H9 (cell line): ENCODE results near the gene VWC2L. TPM values are rescaled to one million over a fixed set of nuclear protein-coding genes. Genes with fewer than 3 reads are reported as not detected.
A peak's percentile ranks its signal among the peaks of the same experiment; 100 is the strongest.

Experiments
- DNase-seq: peaks from one replicate; pipeline ENCODE4 v3.0.0-alpha.2; 2017
- H2AFZ ChIP-seq: one replicate; pipeline ENCODE4 v1.6.1; 2013; ENCODE audit warnings: mild to moderate bottlenecking, low read length, control low read depth, moderate library complexity
- H2AK5ac ChIP-seq: 2 replicates; pipeline ENCODE4 v1.6.1; 2013; ENCODE audit warnings: low read length, control low read depth, mixed read lengths; ENCODE audit not compliant: insufficient read length
- H2BK120ac ChIP-seq: one replicate; pipeline ENCODE4 v1.6.1; 2013; ENCODE audit warnings: low read depth, mild to moderate bottlenecking, low read length, control low read depth, inconsistent platforms; ENCODE audit not compliant: poor library complexity, severe bottlenecking
- H2BK12ac ChIP-seq: 2 replicates; pipeline ENCODE4 v1.6.1; 2013; ENCODE audit warnings: low read length, control low read depth, mixed read lengths, low read depth; ENCODE audit not compliant: insufficient read length
- H2BK15ac ChIP-seq: 2 replicates; pipeline ENCODE4 v1.6.1; 2013; ENCODE audit warnings: low read depth, low read length, control low read depth
- H2BK20ac ChIP-seq: one replicate; pipeline ENCODE4 v1.6.1; 2013; ENCODE audit warnings: low read depth, mild to moderate bottlenecking, low read length, control low read depth, inconsistent platforms; ENCODE audit not compliant: poor library complexity, severe bottlenecking
- H2BK5ac ChIP-seq: 2 replicates; pipeline ENCODE4 v1.6.1; 2013; ENCODE audit warnings: low read length, control low read depth, mixed read lengths; ENCODE audit not compliant: insufficient read length
- H3K14ac ChIP-seq: 2 replicates; pipeline ENCODE4 v1.6.1; 2013; ENCODE audit warnings: low read length, control low read depth; ENCODE audit not compliant: insufficient read depth
- H3K18ac ChIP-seq: 2 replicates; pipeline ENCODE4 v1.6.1; 2013; ENCODE audit warnings: low read depth, mild to moderate bottlenecking, mixed read lengths, low read length, control low read depth; ENCODE audit not compliant: insufficient read length
- H3K23ac ChIP-seq: 2 replicates; pipeline ENCODE4 v1.6.1; 2013; ENCODE audit warnings: low read length, control low read depth, mixed read lengths, low read depth; ENCODE audit not compliant: insufficient read length
- H3K23me2 ChIP-seq: 2 replicates; pipeline ENCODE4 v1.6.1; 2013; ENCODE audit warnings: low read depth, mild to moderate bottlenecking, mixed read lengths, low read length, control low read depth; ENCODE audit not compliant: insufficient read length, poor library complexity, severe bottlenecking
- H3K27ac ChIP-seq: 2 replicates; pipeline ENCODE4 v1.5.1; 2013; ENCODE audit warnings: low read length, control low read depth, mixed read lengths, low read depth; ENCODE audit not compliant: insufficient read length
- H3K27me3 ChIP-seq: 2 replicates; pipeline ENCODE4 v1.6.1; 2013; ENCODE audit warnings: low read length, control low read depth, inconsistent platforms; ENCODE audit not compliant: insufficient read depth
- H3K4ac ChIP-seq: 2 replicates; pipeline ENCODE4 v1.6.1; 2013; ENCODE audit warnings: low read depth, mild to moderate bottlenecking, control low read depth, inconsistent platforms, low read length, moderate library complexity
- H3K4me1 ChIP-seq: 2 replicates; pipeline ENCODE4 v1.6.1; 2013; ENCODE audit warnings: low read length, control low read depth, inconsistent platforms; ENCODE audit not compliant: insufficient read depth
- H3K4me2 ChIP-seq: 2 replicates; pipeline ENCODE4 v1.6.1; 2013; ENCODE audit warnings: low read length, control low read depth, mixed read lengths; ENCODE audit not compliant: insufficient read length, insufficient read depth
- H3K56ac ChIP-seq: 2 replicates; pipeline ENCODE4 v1.6.1; 2013; ENCODE audit warnings: low read depth, mild to moderate bottlenecking, mixed read lengths, low read length, control low read depth; ENCODE audit not compliant: insufficient read length
- H3K79me1 ChIP-seq: 2 replicates; pipeline ENCODE4 v1.6.1; 2013; ENCODE audit warnings: low read depth, mild to moderate bottlenecking, moderate library complexity, low read length, control low read depth, inconsistent platforms; ENCODE audit not compliant: insufficient read depth, poor library complexity, severe bottlenecking
- H3K79me2 ChIP-seq: 2 replicates; pipeline ENCODE4 v1.6.1; 2013; ENCODE audit warnings: low read length, control low read depth, inconsistent platforms; ENCODE audit not compliant: insufficient read depth
- H3K9ac ChIP-seq: 2 replicates; pipeline ENCODE4 v1.6.1; 2013; ENCODE audit warnings: low read length, control low read depth, mixed read lengths; ENCODE audit not compliant: insufficient read length; ENCODE audit errors: extremely low read depth
- H3K9me3 ChIP-seq: one replicate; pipeline ENCODE4 v1.6.1; 2013; ENCODE audit warnings: low read depth, low read length, inconsistent platforms; ENCODE audit not compliant: control insufficient read depth
- H3T11ph ChIP-seq: one replicate; pipeline ENCODE4 v1.6.1; 2013; ENCODE audit warnings: mild to moderate bottlenecking, low read length, control low read depth, inconsistent platforms
- H4K20me1 ChIP-seq: one replicate; pipeline ENCODE4 v1.6.1; 2013; ENCODE audit not compliant: control insufficient read depth, insufficient read length, insufficient read depth
- H4K5ac ChIP-seq: 2 replicates; pipeline ENCODE4 v1.6.1; 2013; ENCODE audit warnings: low read depth, mild to moderate bottlenecking, mixed read lengths, low read length, control low read depth; ENCODE audit not compliant: insufficient read length
- H4K8ac ChIP-seq: replicated peaks from 2 replicates; pipeline ENCODE4 v1.6.1; 2013; ENCODE audit warnings: low read length, control low read depth, mixed read lengths, low read depth; ENCODE audit not compliant: insufficient read length
- H4K91ac ChIP-seq: 2 replicates; pipeline ENCODE4 v1.6.1; 2013; ENCODE audit warnings: low read depth, mild to moderate bottlenecking, moderate library complexity, mixed read lengths, low read length, control low read depth; ENCODE audit not compliant: insufficient read length
- H3K27ac Mint-ChIP-seq, 3 experiments: 2 replicates in 2 of 3; 3 replicates in 1 of 3; pipeline ENCODE4 v1.8.0; 2020 to 2021; ENCODE audit warnings: mixed read lengths in 3 of 3, mild to moderate bottlenecking in 1 of 3, moderate library complexity in 1 of 3
- H3K27me3 Mint-ChIP-seq: 2 replicates; pipeline ENCODE4 v1.8.0; 2021; ENCODE audit warnings: low read depth, mild to moderate bottlenecking, moderate library complexity, mixed read lengths
- H3K36me3 Mint-ChIP-seq, 3 experiments: 2 replicates in 2 of 3; 3 replicates in 1 of 3; pipeline ENCODE4 v1.8.0; 2020 to 2021; ENCODE audit warnings: low read depth in 3 of 3, mixed read lengths in 3 of 3; ENCODE audit not compliant: insufficient read depth in 1 of 3
- H3K4me1 Mint-ChIP-seq, 2 experiments: 2 replicates each; pipeline ENCODE4 v1.8.0; 2020; ENCODE audit warnings: mixed read lengths in 2 of 2
- H3K4me3 Mint-ChIP-seq, 2 experiments: 2 replicates in 1 of 2; 3 replicates in 1 of 2; pipeline ENCODE4 v1.8.0; 2020 to 2021; ENCODE audit warnings: mild to moderate bottlenecking in 2 of 2, mixed read lengths in 2 of 2, moderate library complexity in 1 of 2
- H3K9me3 Mint-ChIP-seq, 2 experiments: 2 replicates in 1 of 2; 3 replicates in 1 of 2; pipeline ENCODE4 v1.8.0; 2020; ENCODE audit warnings: mild to moderate bottlenecking in 2 of 2, mixed read lengths in 2 of 2, moderate library complexity in 1 of 2
- CTCF ChIP-seq: fragments of 200-600 bp; sonication (generic); conservative IDR thresholded peaks from 3 replicates; pipeline ENCODE4 v1.8.0; 2021; ENCODE audit warnings: antibody characterized with exemption, mild to moderate bottlenecking
- WGBS: extraction: QIAGEN DNeasy Blood & Tissue Kit; methylation state at CpG from one replicate; pipeline ENCODE4 v1.1.7; 2013; ENCODE audit warnings: missing lambda C conversion rate, low lambda C conversion rate, mixed read lengths; ENCODE audit not compliant: insufficient read length; ENCODE audit errors: extremely low coverage; 5-methylcytosine and 5-hydroxymethylcytosine counted together
- total RNA-seq: library from RNA; stranded (reverse); gene quantifications from 2 replicates; pipeline ENCODE4 v1.2.1, GENCODE V29; 2021

The VWC2L gene
- total RNA-seq, 1 experiment from 2014 or later: not detected

- H3K23me2 ChIP-seq: no peaks in the 10 kb centered on the region
- no peaks in the 10 kb centered on the region for H3K36me3 Mint-ChIP-seq
- H2BK15ac ChIP-seq: no peak overlapping the region
- H4K20me1 ChIP-seq: no peaks in the 10 kb centered on the region
- H3K4ac ChIP-seq: no peak overlapping the region
- H3K4me2 ChIP-seq: no peak overlapping the region
- no peak overlapping the region for H3T11ph ChIP-seq
- H3K14ac ChIP-seq: no peak overlapping the region
- no peak overlapping the region for H3K9ac ChIP-seq
- H3K27ac ChIP-seq: no peak overlapping the region
- no peak overlapping the region for H2BK120ac ChIP-seq
- H3K9me3 ChIP-seq: no peaks in the 10 kb centered on the region
- no peak overlapping the region for H4K8ac ChIP-seq
- no peak overlapping the region for H3K23ac ChIP-seq
- H2AK5ac ChIP-seq: no peak overlapping the region
- no peak overlapping the region for H2BK5ac ChIP-seq
- no peaks in the 10 kb centered on the region for H3K4me1 ChIP-seq
- peaks cover 5 to 6% of the 10 kb centered on the region in 2 experiments; a peak in 3 of 4 replicates for H3K4me1 Mint-ChIP-seq
- no peak overlapping the region for H2BK20ac ChIP-seq
- no peak overlapping the region for H4K91ac ChIP-seq
- H3K18ac ChIP-seq: no peak overlapping the region
- peak overlapping the region in 1 of 3 experiments; percentile 74; a peak in 1 of 7 replicates for H3K27ac Mint-ChIP-seq
- DNase-seq: no peak
- H2AFZ ChIP-seq: no peak overlapping the region
- H4K5ac ChIP-seq: no peak overlapping the region
- H2BK12ac ChIP-seq: no peak overlapping the region
- no peaks in the 10 kb centered on the region for H3K79me2 ChIP-seq
- no peak for TF ChIP-seq CTCF
- no peaks in the 10 kb centered on the region for H3K27me3 ChIP-seq
- no peaks in the 10 kb centered on the region for H3K27me3 Mint-ChIP-seq
- no CpG with 5 or more reads among the region's 6 CpGs for WGBS
- H3K4me3 Mint-ChIP-seq: no peak overlapping the region
- H3K9me3 Mint-ChIP-seq: no peaks in the 10 kb centered on the region; a peak in 1 of 5 replicates
- no peaks in the 10 kb centered on the region for H3K79me1 ChIP-seq
- H3K56ac ChIP-seq: no peak overlapping the region
These were observed 164.2 kb downstream of the VWC2L start for GRCh38 chr2:214575030-214575429.
